ENCODE data around the gene TPM1. TPM values are rescaled to one million over a fixed set of nuclear protein-coding genes. Genes with fewer than 3 reads are reported as not detected.
A peak's percentile ranks its signal among the peaks of the same experiment; 100 is the strongest.

The TPM1 gene
- total and polyA plus RNA-seq, 9 of the 15 experiments (the other 6 are each of a cell fraction or from before 2014, with no cell fraction given): 8.1 to 53.9 (median 43.1) TPM

- CTCF ChIA-PET (ENCODE audit: low intra/inter-chr PET ratio): no interaction called here
- no peaks in the 10 kb centered on the region for H3K9me1 ChIP-seq (ENCODE audit: control insufficient read depth, insufficient read depth, low read length)
- no peak overlapping the region for H2AFZ ChIP-seq (ENCODE audit: low read depth, low read length)
- H3K9me3 ChIP-seq (replicated peaks; ENCODE audit: control insufficient read depth, insufficient read depth, low read depth, low read length): no peaks in the 10 kb centered on the region
- no peak overlapping the region for H3K4me3 ChIP-seq
- no peak for DNase-seq (ENCODE audit: extremely low read depth in 1 of 4, low spot score in 3 of 4)
- H3K4me2 ChIP-seq (ENCODE audit: insufficient read depth, low read length): no peak overlapping the region
- intact Hi-C loops (cut with micrococcal nuclease) (no loop called here), in situ Hi-C loops (cut with MboI) (no loop called here)
- no TSS peak for BruUV-seq (replicated peaks)
- H3K36me3 ChIP-seq (ENCODE audit: control insufficient read depth, insufficient read depth, low read length): peaks cover 53% of the 10 kb centered on the region
- WGBS (ENCODE audit: insufficient coverage, low coverage, missing lambda C conversion rate): 64% methylated on average over 10 of the region's 10 CpGs
- TF ChIP-seq GABPA (tag; conservative IDR thresholded peaks at IDR 0.05; ENCODE audit: low read depth) (peak; percentile 28; the same call in 1 of the 2 replicates), LEF1 (IDR thresholded peaks at IDR 0.05) (no peak)
- no peak overlapping the region for H3K9ac ChIP-seq (ENCODE audit: insufficient read depth in 1 of 2, low read depth in 2 of 2, low read length in 2 of 2)
- H3K4me1 ChIP-seq (replicated peaks in 1 of 2; ENCODE audit: control insufficient read depth in 2 of 2, insufficient read depth in 2 of 2, low read length in 2 of 2): peaks cover 8 to 38% of the 10 kb centered on the region in 2 experiments; a peak in 3 of 5 replicates
- ATAC-seq: no peak
- POLR2A ChIA-PET: interaction anchor here (0.6 to 1.2 kb wide), 5 partner anchors 8 to 31 kb away, joined by 3 to 4 read pairs (median 3); no protein-coding TSS in a partner anchor
- H4K20me1 ChIP-seq (replicated peaks; ENCODE audit: control insufficient read depth, insufficient read depth, low read length): no peaks in the 10 kb centered on the region
- H3K27ac ChIP-seq (ENCODE audit: extremely low read depth, low read depth, low read length): no peak overlapping the region
- FAIRE-seq: no peak
- H3K79me2 ChIP-seq (ENCODE audit: control insufficient read depth, insufficient read depth, low read length): peaks cover 13% of the 10 kb centered on the region; the same call in 2 of the 3 replicates
- H3K27me3 ChIP-seq (ENCODE audit: control insufficient read depth in 2 of 2, insufficient read depth in 2 of 2, low read length in 2 of 2): no peaks in the 10 kb centered on the region
Observed at GRCh38 chr15:63059573-63060216, 17.1 kb downstream of the TPM1 start.

- intact Hi-C loops (cut with micrococcal nuclease): no loop called here
- ATAC-seq: no peak
- no TSS peak for BruUV-seq (replicated peaks)
Observed at GRCh38 chr15:63060699-63061098, 18.2 kb downstream of the TPM1 start.

More at GRCh38 chr15:63060699-63061098, 18.2 kb downstream of the TPM1 start:
- Histone ChIP-seq H3K27me3 (ENCODE audit: control insufficient read depth in 2 of 2, insufficient read depth in 2 of 2, low read length in 2 of 2) (no peaks in the 10 kb centered on the region), H3K9ac (ENCODE audit: insufficient read depth in 1 of 2, low read depth in 2 of 2, low read length in 2 of 2) (no peak overlapping the region), H2AFZ (ENCODE audit: low read depth, low read length) (no peak overlapping the region), H4K20me1 (replicated peaks; ENCODE audit: control insufficient read depth, insufficient read depth, low read length) (no peaks in the 10 kb centered on the region), H3K9me3 (replicated peaks; ENCODE audit: control insufficient read depth, insufficient read depth, low read depth, low read length) (no peaks in the 10 kb centered on the region), H3K27ac (ENCODE audit: extremely low read depth, low read depth, low read length) (no peak overlapping the region), H3K36me3 (ENCODE audit: control insufficient read depth, insufficient read depth, low read length) (peaks cover 53% of the 10 kb centered on the region), H3K4me1 (replicated peaks in 1 of 2; ENCODE audit: control insufficient read depth in 2 of 2, insufficient read depth in 2 of 2, low read length in 2 of 2) (peaks cover 8 to 29% of the 10 kb centered on the region in 2 experiments; a peak in 3 of 5 replicates), H3K9me1 (ENCODE audit: control insufficient read depth, insufficient read depth, low read length) (no peaks in the 10 kb centered on the region), H3K4me3 (no peak overlapping the region), H3K79me2 (ENCODE audit: control insufficient read depth, insufficient read depth, low read length) (0 out of 3 replicates have a peak, but pooled peaks cover 3% of the 10 kb centered on the region), H3K4me2 (ENCODE audit: insufficient read depth, low read length) (no peak overlapping the region)
- no peak for TF ChIP-seq NR0B1 (IDR thresholded peaks at IDR 0.05; ENCODE audit: partially characterized antibody)
- TF ChIP-seq CBFB (CRISPR knock-in tag; IDR thresholded peaks at IDR 0.05): no peak
- TF ChIP-seq ZNF589 (CRISPR knock-in tag; IDR thresholded peaks at IDR 0.05; ENCODE audit: low read depth): no peak
- no peak for TF ChIP-seq ZNF324 (CRISPR knock-in tag; IDR thresholded peaks at IDR 0.05)
- TF ChIP-seq SREBF2 (CRISPR knock-in tag; IDR thresholded peaks at IDR 0.05): no peak
- in situ Hi-C loops (cut with MboI): no loop called here
- DNase-seq (ENCODE audit: extremely low read depth in 1 of 4, low spot score in 3 of 4) (no peak), FAIRE-seq (no peak)
- POLR2A ChIA-PET: interaction anchor here (0.6 to 1.9 kb wide), 5 partner anchors 8 to 272 kb away, joined by 3 to 8 read pairs (median 4); no protein-coding TSS in a partner anchor
- 91% methylated on average over 10 of the region's 10 CpGs for WGBS (ENCODE audit: insufficient coverage, low coverage, missing lambda C conversion rate)
- CTCF ChIA-PET (ENCODE audit: low intra/inter-chr PET ratio): no interaction called here
